ENCODE results near the gene PTCSC3.

- no peak for TF ChIP-seq EZH2 (IDR thresholded peaks at IDR 0.05; ENCODE audit: borderline replicate concordance, low read length)
- TF ChIP-seq CTCF (conservative IDR thresholded peaks at IDR 0.05 in 1 of 2, IDR thresholded peaks at IDR 0.05 in 1 of 2; ENCODE audit: extremely low read depth in 1 of 2, insufficient read depth in 1 of 2, low read depth in 1 of 2, low read length in 2 of 2), result no peak
Measured at GRCh38 chr14:36215217-36215598, 38.7 kb upstream of the PTCSC3 start.

Measured in mammary epithelial cell (primary cell).